Smooth muscle cell (in vitro differentiated cells): ENCODE measurements around the gene ALDOC. TPM values are rescaled to one million over a fixed set of nuclear protein-coding genes. Genes with fewer than 3 reads are reported as not detected.

Experiments used
- DNase-seq: peaks from one replicate; lab custom pipeline; 2025; ENCODE audit not compliant: unreplicated experiment; lab: John Stamatoyannopoulos, UW
- H2AFZ ChIP-seq: fragments of 200-600 bp; sonication (generic); 2 replicates; pipeline ENCODE4 v1.6.0; 2016; ENCODE audit warnings: antibody characterized with exemption, low read depth, mild to moderate bottlenecking
- H3F3A ChIP-seq: fragments of 200-600 bp; sonication (generic); 2 replicates; pipeline ENCODE4 v1.6.0; 2017; ENCODE audit warnings: antibody characterized with exemption, low read depth
- H3K27ac ChIP-seq: fragments of 200-600 bp; sonication (generic); 2 replicates; pipeline ENCODE4 v1.5.1; 2016; ENCODE audit warnings: low read depth, mild to moderate bottlenecking
- H3K27me3 ChIP-seq: fragments of 200-600 bp; sonication (generic); 2 replicates; pipeline ENCODE4 v1.6.1; 2016; ENCODE audit warnings: low read depth, mild to moderate bottlenecking
- H3K36me3 ChIP-seq: fragments of 200-600 bp; sonication (generic); 2 replicates; pipeline ENCODE4 v1.5.1; 2016; ENCODE audit warnings: low read depth
- H3K4me1 ChIP-seq: fragments of 200-600 bp; sonication (generic); 2 replicates; pipeline ENCODE4 v1.5.1; 2016; ENCODE audit warnings: low read depth
- H3K4me2 ChIP-seq: fragments of 200-600 bp; sonication (generic); 2 replicates; pipeline ENCODE4 v1.6.0; 2016; ENCODE audit warnings: mild to moderate bottlenecking
- H3K4me3 ChIP-seq: fragments of 200-600 bp; sonication (generic); 2 replicates; pipeline ENCODE4 v1.5.1; 2016; ENCODE audit warnings: mild to moderate bottlenecking
- H3K79me2 ChIP-seq: fragments of 200-600 bp; sonication (generic); 2 replicates; pipeline ENCODE4 v1.6.0; 2016; ENCODE audit warnings: low read depth, mild to moderate bottlenecking
- H3K9ac ChIP-seq: fragments of 200-600 bp; sonication (generic); 2 replicates; pipeline ENCODE4 v1.6.0; 2016; ENCODE audit warnings: low read depth
- H3K9me3 ChIP-seq: fragments of 200-600 bp; sonication (generic); replicated peaks from 2 replicates; pipeline ENCODE4 v1.5.1; 2016; ENCODE audit warnings: low read depth
- H4K20me1 ChIP-seq: fragments of 200-600 bp; sonication (generic); 2 replicates; pipeline ENCODE4 v1.6.0; 2016; ENCODE audit warnings: low read depth
- CTCF ChIP-seq: fragments of 200-600 bp; sonication (generic); IDR thresholded peaks from 2 replicates; pipeline ENCODE4 v1.5.1; 2017; ENCODE audit warnings: borderline replicate concordance, mild to moderate bottlenecking, antibody characterized with exemption; ENCODE audit not compliant: insufficient read depth, poor library complexity, severe bottlenecking
- WGBS: methylation state at CpG from one replicate; pipeline ENCODE4 v1.1.7; 2016; ENCODE audit warnings: low lambda C conversion rate; 5-methylcytosine and 5-hydroxymethylcytosine counted together
- polyA plus RNA-seq: library from polyadenylated mRNA; unstranded; fragments of >200 nt; fragmentation: Nextera tagmentation; extraction: Ambion mirVana; gene quantifications from 2 replicates; pipeline ENCODE4 v1.2.1, GENCODE V29; 2016
- total RNA-seq: library from RNA; depleted of rRNA; stranded (reverse); fragments of >200 nt; gene quantifications from 2 replicates; pipeline ENCODE4 v1.2.3, GENCODE V29; 2014

ALDOC gene
- total and polyA plus RNA-seq, 2 experiments from 2014 or later, result 71.5 to 72.6 TPM

GRCh38 chr17:28530250-28530649, 46.4 kb downstream of the ALDOC start:
- Histone ChIP-seq H4K20me1 (no peaks in the 10 kb centered on the region), H2AFZ (no peak overlapping the region), H3K4me3 (no peak overlapping the region), H3K79me2 (no peaks in the 10 kb centered on the region), H3K27me3 (no peaks in the 10 kb centered on the region), H3K9me3 (no peaks in the 10 kb centered on the region), H3F3A (no peaks in the 10 kb centered on the region), H3K27ac (no peak overlapping the region), H3K36me3 (no peaks in the 10 kb centered on the region), H3K4me2 (no peak overlapping the region), H3K9ac (no peak overlapping the region), H3K4me1 (peaks cover 1% of the 10 kb centered on the region)
- no peak for DNase-seq
- 96% methylated on average over 4 of the region's 4 CpGs for WGBS
- TF ChIP-seq CTCF, result no peak

GRCh38 chr17:28529013-28529400, 47.7 kb downstream of the ALDOC start:
- H3K36me3 ChIP-seq, result no peaks in the 10 kb centered on the region
- H3F3A ChIP-seq, result no peaks in the 10 kb centered on the region
- H2AFZ ChIP-seq, result no peak overlapping the region
- no peak overlapping the region for H3K9ac ChIP-seq
- 86% methylated on average over 3 of the region's 3 CpGs for WGBS
- no peak overlapping the region for H3K4me3 ChIP-seq
- no peaks in the 10 kb centered on the region for H3K79me2 ChIP-seq
- no peak for TF ChIP-seq CTCF
- no peaks in the 10 kb centered on the region for H3K9me3 ChIP-seq
- H3K4me1 ChIP-seq, result peaks cover 4% of the 10 kb centered on the region
- H3K27me3 ChIP-seq, result no peaks in the 10 kb centered on the region
- no peak overlapping the region for H3K4me2 ChIP-seq
- no peak for DNase-seq
- no peaks in the 10 kb centered on the region for H4K20me1 ChIP-seq
- no peak overlapping the region for H3K27ac ChIP-seq

GRCh38 chr17:28528327-28529012, 48.2 kb downstream of the ALDOC start:
- 85% methylated on average over 9 of the region's 9 CpGs for WGBS
- H3K79me2 ChIP-seq, result no peaks in the 10 kb centered on the region
- H3K36me3 ChIP-seq, result no peaks in the 10 kb centered on the region
- H3K4me1 ChIP-seq, result peaks cover 4% of the 10 kb centered on the region
- no peak for TF ChIP-seq CTCF
- no peak overlapping the region for H3K4me2 ChIP-seq
- H3K27me3 ChIP-seq, result no peaks in the 10 kb centered on the region
- no peaks in the 10 kb centered on the region for H3K9me3 ChIP-seq
- no peak overlapping the region for H2AFZ ChIP-seq
- no peak overlapping the region for H3K4me3 ChIP-seq
- no peak for DNase-seq
- H3K27ac ChIP-seq, result no peak overlapping the region
- H4K20me1 ChIP-seq, result no peaks in the 10 kb centered on the region
- H3K9ac ChIP-seq, result no peak overlapping the region
- no peaks in the 10 kb centered on the region for H3F3A ChIP-seq

- H4K20me1 ChIP-seq, result no peaks in the 10 kb centered on the region
- H3F3A ChIP-seq, result no peaks in the 10 kb centered on the region
- no peak overlapping the region for H3K27ac ChIP-seq
- H2AFZ ChIP-seq, result no peak overlapping the region
- no peak overlapping the region for H3K9ac ChIP-seq
- H3K4me2 ChIP-seq, result no peak overlapping the region
- H3K9me3 ChIP-seq, result no peaks in the 10 kb centered on the region
- no peak overlapping the region for H3K4me3 ChIP-seq
- WGBS, result 93% methylated on average over 2 of the region's 2 CpGs
- TF ChIP-seq CTCF, result no peak
- H3K36me3 ChIP-seq, result no peaks in the 10 kb centered on the region
- H3K79me2 ChIP-seq, result no peaks in the 10 kb centered on the region
- H3K4me1 ChIP-seq, result peaks cover 4% of the 10 kb centered on the region
- DNase-seq, result no peak
- no peaks in the 10 kb centered on the region for H3K27me3 ChIP-seq
Observed at GRCh38 chr17:28527859-28528258, 48.8 kb downstream of the ALDOC start.
